H9 (cell line): ENCODE measurements around the gene KPNA1. TPM values are rescaled to one million over a fixed set of nuclear protein-coding genes. Genes with fewer than 3 reads are reported as not detected.

ENCODE experiments used
- DNase-seq: peaks from one replicate; pipeline ENCODE4 v3.0.0-alpha.2; 2017
- H2AFZ ChIP-seq: one replicate; pipeline ENCODE4 v1.6.1; 2013; ENCODE audit warnings: mild to moderate bottlenecking, low read length, control low read depth, moderate library complexity
- H2AK5ac ChIP-seq: 2 replicates; pipeline ENCODE4 v1.6.1; 2013; ENCODE audit warnings: low read length, control low read depth, mixed read lengths; ENCODE audit not compliant: insufficient read length
- H2BK120ac ChIP-seq: one replicate; pipeline ENCODE4 v1.6.1; 2013; ENCODE audit warnings: low read depth, mild to moderate bottlenecking, low read length, control low read depth, inconsistent platforms; ENCODE audit not compliant: poor library complexity, severe bottlenecking
- H2BK12ac ChIP-seq: 2 replicates; pipeline ENCODE4 v1.6.1; 2013; ENCODE audit warnings: low read length, control low read depth, mixed read lengths, low read depth; ENCODE audit not compliant: insufficient read length
- H2BK15ac ChIP-seq: 2 replicates; pipeline ENCODE4 v1.6.1; 2013; ENCODE audit warnings: low read depth, low read length, control low read depth
- H2BK20ac ChIP-seq: one replicate; pipeline ENCODE4 v1.6.1; 2013; ENCODE audit warnings: low read depth, mild to moderate bottlenecking, low read length, control low read depth, inconsistent platforms; ENCODE audit not compliant: poor library complexity, severe bottlenecking
- H2BK5ac ChIP-seq: 2 replicates; pipeline ENCODE4 v1.6.1; 2013; ENCODE audit warnings: low read length, control low read depth, mixed read lengths; ENCODE audit not compliant: insufficient read length
- H3K14ac ChIP-seq: 2 replicates; pipeline ENCODE4 v1.6.1; 2013; ENCODE audit warnings: low read length, control low read depth; ENCODE audit not compliant: insufficient read depth
- H3K18ac ChIP-seq: 2 replicates; pipeline ENCODE4 v1.6.1; 2013; ENCODE audit warnings: low read depth, mild to moderate bottlenecking, mixed read lengths, low read length, control low read depth; ENCODE audit not compliant: insufficient read length
- H3K23ac ChIP-seq: 2 replicates; pipeline ENCODE4 v1.6.1; 2013; ENCODE audit warnings: low read length, control low read depth, mixed read lengths, low read depth; ENCODE audit not compliant: insufficient read length
- H3K23me2 ChIP-seq: 2 replicates; pipeline ENCODE4 v1.6.1; 2013; ENCODE audit warnings: low read depth, mild to moderate bottlenecking, mixed read lengths, low read length, control low read depth; ENCODE audit not compliant: insufficient read length, poor library complexity, severe bottlenecking
- H3K27ac ChIP-seq: 2 replicates; pipeline ENCODE4 v1.5.1; 2013; ENCODE audit warnings: low read length, control low read depth, mixed read lengths, low read depth; ENCODE audit not compliant: insufficient read length
- H3K27me3 ChIP-seq: 2 replicates; pipeline ENCODE4 v1.6.1; 2013; ENCODE audit warnings: low read length, control low read depth, inconsistent platforms; ENCODE audit not compliant: insufficient read depth
- H3K4ac ChIP-seq: 2 replicates; pipeline ENCODE4 v1.6.1; 2013; ENCODE audit warnings: low read depth, mild to moderate bottlenecking, control low read depth, inconsistent platforms, low read length, moderate library complexity
- H3K4me1 ChIP-seq: 2 replicates; pipeline ENCODE4 v1.6.1; 2013; ENCODE audit warnings: low read length, control low read depth, inconsistent platforms; ENCODE audit not compliant: insufficient read depth
- H3K4me2 ChIP-seq: 2 replicates; pipeline ENCODE4 v1.6.1; 2013; ENCODE audit warnings: low read length, control low read depth, mixed read lengths; ENCODE audit not compliant: insufficient read length, insufficient read depth
- H3K56ac ChIP-seq: 2 replicates; pipeline ENCODE4 v1.6.1; 2013; ENCODE audit warnings: low read depth, mild to moderate bottlenecking, mixed read lengths, low read length, control low read depth; ENCODE audit not compliant: insufficient read length
- H3K79me1 ChIP-seq: 2 replicates; pipeline ENCODE4 v1.6.1; 2013; ENCODE audit warnings: low read depth, mild to moderate bottlenecking, moderate library complexity, low read length, control low read depth, inconsistent platforms; ENCODE audit not compliant: insufficient read depth, poor library complexity, severe bottlenecking
- H3K79me2 ChIP-seq: 2 replicates; pipeline ENCODE4 v1.6.1; 2013; ENCODE audit warnings: low read length, control low read depth, inconsistent platforms; ENCODE audit not compliant: insufficient read depth
- H3K9ac ChIP-seq: 2 replicates; pipeline ENCODE4 v1.6.1; 2013; ENCODE audit warnings: low read length, control low read depth, mixed read lengths; ENCODE audit not compliant: insufficient read length; ENCODE audit errors: extremely low read depth
- H3K9me3 ChIP-seq: one replicate; pipeline ENCODE4 v1.6.1; 2013; ENCODE audit warnings: low read depth, low read length, inconsistent platforms; ENCODE audit not compliant: control insufficient read depth
- H3T11ph ChIP-seq: one replicate; pipeline ENCODE4 v1.6.1; 2013; ENCODE audit warnings: mild to moderate bottlenecking, low read length, control low read depth, inconsistent platforms
- H4K20me1 ChIP-seq: one replicate; pipeline ENCODE4 v1.6.1; 2013; ENCODE audit not compliant: control insufficient read depth, insufficient read length, insufficient read depth
- H4K5ac ChIP-seq: 2 replicates; pipeline ENCODE4 v1.6.1; 2013; ENCODE audit warnings: low read depth, mild to moderate bottlenecking, mixed read lengths, low read length, control low read depth; ENCODE audit not compliant: insufficient read length
- H4K8ac ChIP-seq: replicated peaks from 2 replicates; pipeline ENCODE4 v1.6.1; 2013; ENCODE audit warnings: low read length, control low read depth, mixed read lengths, low read depth; ENCODE audit not compliant: insufficient read length
- H4K91ac ChIP-seq: 2 replicates; pipeline ENCODE4 v1.6.1; 2013; ENCODE audit warnings: low read depth, mild to moderate bottlenecking, moderate library complexity, mixed read lengths, low read length, control low read depth; ENCODE audit not compliant: insufficient read length
- H3K27ac Mint-ChIP-seq, 3 experiments: 2 replicates in 2 of 3; 3 replicates in 1 of 3; pipeline ENCODE4 v1.8.0; 2020 to 2021; ENCODE audit warnings: mixed read lengths in 3 of 3, mild to moderate bottlenecking in 1 of 3, moderate library complexity in 1 of 3
- H3K27me3 Mint-ChIP-seq: 2 replicates; pipeline ENCODE4 v1.8.0; 2021; ENCODE audit warnings: low read depth, mild to moderate bottlenecking, moderate library complexity, mixed read lengths
- H3K36me3 Mint-ChIP-seq, 3 experiments: 2 replicates in 2 of 3; 3 replicates in 1 of 3; pipeline ENCODE4 v1.8.0; 2020 to 2021; ENCODE audit warnings: low read depth in 3 of 3, mixed read lengths in 3 of 3; ENCODE audit not compliant: insufficient read depth in 1 of 3
- H3K4me1 Mint-ChIP-seq, 2 experiments: 2 replicates each; pipeline ENCODE4 v1.8.0; 2020; ENCODE audit warnings: mixed read lengths in 2 of 2
- H3K4me3 Mint-ChIP-seq, 2 experiments: 2 replicates in 1 of 2; 3 replicates in 1 of 2; pipeline ENCODE4 v1.8.0; 2020 to 2021; ENCODE audit warnings: mild to moderate bottlenecking in 2 of 2, mixed read lengths in 2 of 2, moderate library complexity in 1 of 2
- H3K9me3 Mint-ChIP-seq, 2 experiments: 2 replicates in 1 of 2; 3 replicates in 1 of 2; pipeline ENCODE4 v1.8.0; 2020; ENCODE audit warnings: mild to moderate bottlenecking in 2 of 2, mixed read lengths in 2 of 2, moderate library complexity in 1 of 2
- WGBS: extraction: QIAGEN DNeasy Blood & Tissue Kit; methylation state at CpG from one replicate; pipeline ENCODE4 v1.1.7; 2013; ENCODE audit warnings: missing lambda C conversion rate, low lambda C conversion rate, mixed read lengths; ENCODE audit not compliant: insufficient read length; ENCODE audit errors: extremely low coverage; 5-methylcytosine and 5-hydroxymethylcytosine counted together
- total RNA-seq: library from RNA; stranded (reverse); gene quantifications from 2 replicates; pipeline ENCODE4 v1.2.1, GENCODE V29; 2021
- TF ChIP-seq, protein P1 (sequence below): fragments of 200-600 bp; sonication (generic); conservative IDR thresholded peaks from 3 replicates; pipeline ENCODE4 v1.8.0; 2021; ENCODE audit warnings: antibody characterized with exemption, mild to moderate bottlenecking

KPNA1 gene
- total RNA-seq, 1 experiment from 2014 or later = 71.7 TPM

DNA sequence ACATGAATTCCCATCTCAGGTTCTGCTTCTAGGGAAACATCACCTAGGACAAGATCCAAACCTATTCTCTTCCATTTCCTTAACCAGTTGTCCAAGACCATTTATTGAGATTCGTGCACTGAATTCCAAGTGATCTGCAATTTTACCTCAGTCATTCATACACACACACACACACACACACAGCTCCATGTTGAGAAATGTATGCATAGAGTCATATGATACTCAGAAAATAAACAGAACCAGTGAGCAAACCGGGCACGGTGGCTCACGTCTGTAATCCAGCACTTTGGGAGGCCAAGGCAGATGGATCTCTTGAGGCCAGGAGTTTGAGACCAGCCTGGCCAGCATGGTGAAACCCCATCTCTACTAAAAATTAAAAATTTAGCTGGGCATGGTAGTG lies 6.1 kb upstream of the KPNA1 start:
- Histone ChIP-seq H4K91ac (no peak overlapping the region), H3K4me2 (no peak overlapping the region), H3T11ph (no peak overlapping the region), H4K5ac (no peak overlapping the region), H3K27ac (no peak overlapping the region), H2AK5ac (no peak overlapping the region), H4K8ac (no peak overlapping the region), H2BK120ac (no peak overlapping the region), H3K4ac (no peak overlapping the region), H3K79me1 (no peaks in the 10 kb centered on the region), H2BK20ac (no peak overlapping the region), H3K9ac (no peak overlapping the region), H3K9me3 (no peaks in the 10 kb centered on the region), H3K79me2 (no peaks in the 10 kb centered on the region), H3K18ac (no peak overlapping the region), H2BK5ac (no peak overlapping the region), H3K23me2 (no peaks in the 10 kb centered on the region), H2BK12ac (no peak overlapping the region), H3K4me1 (no peaks in the 10 kb centered on the region), H2BK15ac (no peak overlapping the region), H4K20me1 (no peaks in the 10 kb centered on the region), H3K23ac (no peak overlapping the region), H2AFZ (no peak overlapping the region), H3K56ac (no peak overlapping the region), H3K14ac (no peak overlapping the region), H3K27me3 (no peaks in the 10 kb centered on the region)
- H3K4me1 Mint-ChIP-seq = no peaks in the 10 kb centered on the region; a peak in 1 of 4 replicates
- H3K36me3 Mint-ChIP-seq = no peaks in the 10 kb centered on the region
- no peak overlapping the region for H3K27ac Mint-ChIP-seq
- no peak overlapping the region for H3K4me3 Mint-ChIP-seq
- no peak for DNase-seq
- no peaks in the 10 kb centered on the region; the same call in 1 of the 2 replicates for H3K27me3 Mint-ChIP-seq
- TF ChIP-seq, protein P1, sequence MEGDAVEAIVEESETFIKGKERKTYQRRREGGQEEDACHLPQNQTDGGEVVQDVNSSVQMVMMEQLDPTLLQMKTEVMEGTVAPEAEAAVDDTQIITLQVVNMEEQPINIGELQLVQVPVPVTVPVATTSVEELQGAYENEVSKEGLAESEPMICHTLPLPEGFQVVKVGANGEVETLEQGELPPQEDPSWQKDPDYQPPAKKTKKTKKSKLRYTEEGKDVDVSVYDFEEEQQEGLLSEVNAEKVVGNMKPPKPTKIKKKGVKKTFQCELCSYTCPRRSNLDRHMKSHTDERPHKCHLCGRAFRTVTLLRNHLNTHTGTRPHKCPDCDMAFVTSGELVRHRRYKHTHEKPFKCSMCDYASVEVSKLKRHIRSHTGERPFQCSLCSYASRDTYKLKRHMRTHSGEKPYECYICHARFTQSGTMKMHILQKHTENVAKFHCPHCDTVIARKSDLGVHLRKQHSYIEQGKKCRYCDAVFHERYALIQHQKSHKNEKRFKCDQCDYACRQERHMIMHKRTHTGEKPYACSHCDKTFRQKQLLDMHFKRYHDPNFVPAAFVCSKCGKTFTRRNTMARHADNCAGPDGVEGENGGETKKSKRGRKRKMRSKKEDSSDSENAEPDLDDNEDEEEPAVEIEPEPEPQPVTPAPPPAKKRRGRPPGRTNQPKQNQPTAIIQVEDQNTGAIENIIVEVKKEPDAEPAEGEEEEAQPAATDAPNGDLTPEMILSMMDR = no peak
- H3K9me3 Mint-ChIP-seq = no peaks in the 10 kb centered on the region; a peak in 1 of 5 replicates
- WGBS = no CpG with 5 or more reads among the region's 4 CpGs
